ENCODE measurements around the gene STK4.

Gene STK4

DNA sequence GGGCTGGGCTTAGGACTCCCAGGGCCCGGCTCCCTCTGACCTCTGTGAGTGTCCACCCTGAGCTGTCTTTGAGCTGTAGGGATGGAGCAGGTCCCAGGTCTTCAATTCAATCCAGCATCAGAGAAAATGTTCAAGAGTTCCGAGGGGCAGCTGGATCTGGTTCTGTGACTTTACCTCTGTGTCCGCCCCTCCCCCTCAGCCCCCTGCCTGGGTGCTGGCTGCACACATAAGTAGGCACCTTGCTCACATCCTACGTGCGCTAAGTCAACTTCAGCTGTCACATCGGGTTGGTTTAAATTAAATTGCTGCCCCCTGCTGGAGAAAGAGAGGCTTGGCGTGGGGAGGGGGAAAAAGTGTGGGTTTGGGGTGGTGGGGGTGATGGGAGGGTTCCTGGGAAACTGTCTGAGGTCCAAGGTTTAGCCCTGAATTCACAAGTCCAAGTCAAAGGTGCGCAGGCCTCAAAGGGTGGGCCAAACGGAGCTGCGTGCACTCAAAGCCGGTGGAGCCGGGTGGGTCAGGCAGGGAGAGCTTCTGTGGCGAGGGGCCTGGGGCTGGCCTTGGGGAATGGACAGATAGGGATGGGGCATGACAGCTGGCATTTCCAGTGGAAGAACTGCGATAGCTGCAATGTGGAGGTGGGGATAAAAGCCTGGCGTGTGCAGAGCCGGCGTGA, 145.6 kb downstream of the STK4 start:
- H3K27ac Mint-ChIP-seq (ENCODE audit: low read depth): no peak overlapping the region
- peaks cover 13% of the 10 kb centered on the region for H3K4me1 Mint-ChIP-seq
- ATAC-seq (replicated peaks; ENCODE audit: extremely low read depth, poor library complexity, severe bottlenecking) (no peak), DNase-seq (ENCODE audit: low spot score in 2 of 2) (no peak)
- no peak overlapping the region for H3K4me3 Mint-ChIP-seq
- H3K27me3 Mint-ChIP-seq: peaks cover 13% of the 10 kb centered on the region
- no peaks in the 10 kb centered on the region for H3K9me3 Mint-ChIP-seq
- H3K36me3 Mint-ChIP-seq (ENCODE audit: insufficient read depth): peaks cover 2% of the 10 kb centered on the region

- peaks cover 18% of the 10 kb centered on the region for H3K27me3 Mint-ChIP-seq
- ATAC-seq (replicated peaks; ENCODE audit: extremely low read depth, poor library complexity, severe bottlenecking) (no peak), DNase-seq (ENCODE audit: low spot score in 2 of 2) (no peak)
- no peaks in the 10 kb centered on the region for H3K9me3 Mint-ChIP-seq
- no peak overlapping the region for H3K27ac Mint-ChIP-seq (ENCODE audit: low read depth)
- no peak overlapping the region for H3K4me3 Mint-ChIP-seq
- peaks cover 2% of the 10 kb centered on the region for H3K36me3 Mint-ChIP-seq (ENCODE audit: insufficient read depth)
- peaks cover 13% of the 10 kb centered on the region for H3K4me1 Mint-ChIP-seq
Measured at GRCh38 chr20:45112754-45113153, 146.4 kb downstream of the STK4 start.

GRCh38 chr20:45113865-45114264, 147.6 kb downstream of the STK4 start:
- Mint-ChIP-seq H3K36me3 (ENCODE audit: insufficient read depth) (peaks cover 2% of the 10 kb centered on the region), H3K4me3 (no peak overlapping the region), H3K27me3 (peaks cover 23% of the 10 kb centered on the region), H3K9me3 (no peaks in the 10 kb centered on the region), H3K4me1 (peaks cover 13% of the 10 kb centered on the region), H3K27ac (ENCODE audit: low read depth) (no peak overlapping the region)
- DNase-seq (ENCODE audit: low spot score in 2 of 2) (no peak), ATAC-seq (replicated peaks; ENCODE audit: extremely low read depth, poor library complexity, severe bottlenecking) (no peak)

DNA sequence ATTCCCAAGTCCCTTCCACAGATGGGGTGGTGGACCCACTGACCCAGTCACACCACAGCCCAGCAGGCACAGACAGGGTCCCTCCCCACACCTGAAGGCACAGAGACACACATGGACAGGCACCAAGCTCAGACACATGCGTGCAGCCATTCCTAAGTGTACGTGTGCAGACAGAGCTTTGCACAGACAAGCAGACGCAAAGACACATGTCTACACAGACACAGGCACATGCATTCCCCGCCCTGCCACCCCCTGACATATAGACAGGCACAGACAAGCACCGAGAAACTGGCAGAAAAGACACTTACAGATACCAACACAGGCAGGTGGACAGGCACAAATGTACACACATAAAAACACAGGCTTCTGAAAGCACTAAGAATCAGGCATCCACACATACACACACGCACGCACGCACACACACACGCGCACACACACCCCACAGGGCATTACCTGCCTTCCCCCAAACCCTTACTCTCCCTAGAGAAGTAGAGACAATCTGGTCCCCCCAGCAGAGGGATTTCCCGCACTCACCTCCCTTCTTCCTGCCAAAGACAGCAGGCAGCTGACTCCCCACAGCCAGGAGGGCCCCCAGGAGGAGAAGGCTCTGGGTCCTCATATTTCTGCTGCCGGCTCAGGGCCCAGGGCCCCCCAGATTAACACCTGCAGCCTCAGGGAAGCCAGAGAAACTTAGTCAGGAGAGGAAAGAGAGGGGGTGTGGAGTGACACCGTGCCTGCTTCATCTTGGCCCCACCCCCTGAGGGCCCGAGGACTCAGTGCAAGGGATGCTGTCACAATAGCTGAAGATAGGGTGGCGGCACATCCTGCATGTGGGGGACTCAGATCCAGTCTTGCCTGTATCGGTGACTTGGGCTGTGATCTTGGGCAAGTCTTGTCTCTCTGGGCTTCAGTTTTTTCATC, 148.4 kb downstream of the STK4 start, which contains the start of gene WFDC5:
TSS of gene WFDC5 (minus strand) at position 710 of the 921 bp plus-strand sequence. CDS start at position 619, 91 bp downstream.
- H3K4me3 Mint-ChIP-seq: no peak within 1 kb of the TSS
- H3K9me3 Mint-ChIP-seq: no peaks in the 10 kb centered on the region
- peaks cover 13% of the 10 kb centered on the region for H3K4me1 Mint-ChIP-seq
- peaks cover 2% of the 10 kb centered on the region for H3K36me3 Mint-ChIP-seq (ENCODE audit: insufficient read depth)
- DNase-seq (ENCODE audit: low spot score in 2 of 2) (no peak), ATAC-seq (replicated peaks; ENCODE audit: extremely low read depth, poor library complexity, severe bottlenecking) (peak; percentile 43)
- H3K27ac Mint-ChIP-seq (ENCODE audit: low read depth): no peak within 1 kb of the TSS
- peaks cover 23% of the 10 kb centered on the region for H3K27me3 Mint-ChIP-seq

DNA sequence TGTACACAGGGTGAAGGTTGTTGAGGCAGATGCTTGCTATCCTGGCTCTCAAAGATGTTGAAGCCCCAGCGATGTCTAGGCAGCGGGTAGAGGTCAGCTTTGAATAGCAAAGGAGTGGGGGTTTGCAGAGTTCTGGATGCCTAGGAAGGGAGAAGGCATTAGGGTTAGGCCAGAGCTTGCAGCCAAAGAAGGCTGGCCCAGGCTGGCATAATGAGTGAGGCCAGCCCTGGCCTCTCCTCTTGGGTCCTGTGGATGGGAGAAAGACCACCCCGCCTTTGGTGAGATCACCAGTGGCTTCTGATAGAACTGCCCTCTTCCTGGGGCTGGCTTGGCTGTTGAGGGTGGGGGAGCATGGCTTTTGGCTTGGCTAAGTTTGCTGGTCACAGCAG, 149.1 kb downstream of the STK4 start:
- ATAC-seq (replicated peaks; ENCODE audit: extremely low read depth, poor library complexity, severe bottlenecking) (no peak), DNase-seq (ENCODE audit: low spot score in 2 of 2) (no peak)
- H3K9me3 Mint-ChIP-seq: no peaks in the 10 kb centered on the region
- no peak overlapping the region for H3K4me3 Mint-ChIP-seq
- H3K27me3 Mint-ChIP-seq: peaks cover 23% of the 10 kb centered on the region
- H3K4me1 Mint-ChIP-seq: peaks cover 13% of the 10 kb centered on the region
- no peak overlapping the region for H3K27ac Mint-ChIP-seq (ENCODE audit: low read depth)
- peaks cover 2% of the 10 kb centered on the region for H3K36me3 Mint-ChIP-seq (ENCODE audit: insufficient read depth)

- ATAC-seq (replicated peaks; ENCODE audit: extremely low read depth, poor library complexity, severe bottlenecking) (no peak), DNase-seq (ENCODE audit: low spot score in 2 of 2) (no peak)
- Mint-ChIP-seq H3K27me3 (peaks cover 23% of the 10 kb centered on the region), H3K4me1 (peaks cover 13% of the 10 kb centered on the region), H3K36me3 (ENCODE audit: insufficient read depth) (peaks cover 2% of the 10 kb centered on the region), H3K9me3 (no peaks in the 10 kb centered on the region), H3K27ac (ENCODE audit: low read depth) (no peak overlapping the region), H3K4me3 (no peak overlapping the region)
Measured at GRCh38 chr20:45115829-45116228, 149.5 kb downstream of the STK4 start.

GRCh38 chr20:45117581-45117980, 151.3 kb downstream of the STK4 start:
- no peak overlapping the region for H3K4me3 Mint-ChIP-seq
- peaks cover 2% of the 10 kb centered on the region for H3K36me3 Mint-ChIP-seq (ENCODE audit: insufficient read depth)
- DNase-seq (ENCODE audit: low spot score in 2 of 2) (no peak), ATAC-seq (replicated peaks; ENCODE audit: extremely low read depth, poor library complexity, severe bottlenecking) (no peak)
- no peaks in the 10 kb centered on the region for H3K9me3 Mint-ChIP-seq
- no peak overlapping the region for H3K27ac Mint-ChIP-seq (ENCODE audit: low read depth)
- peaks cover 13% of the 10 kb centered on the region for H3K4me1 Mint-ChIP-seq
- H3K27me3 Mint-ChIP-seq: peaks cover 31% of the 10 kb centered on the region

GRCh38 chr20:45118028-45118427, 151.7 kb downstream of the STK4 start:
- H3K4me1 Mint-ChIP-seq: peaks cover 13% of the 10 kb centered on the region
- peaks cover 31% of the 10 kb centered on the region for H3K27me3 Mint-ChIP-seq
- H3K9me3 Mint-ChIP-seq: no peaks in the 10 kb centered on the region
- peaks cover 2% of the 10 kb centered on the region for H3K36me3 Mint-ChIP-seq (ENCODE audit: insufficient read depth)
- no peak overlapping the region for H3K27ac Mint-ChIP-seq (ENCODE audit: low read depth)
- DNase-seq (ENCODE audit: low spot score in 2 of 2) (no peak), ATAC-seq (replicated peaks; ENCODE audit: extremely low read depth, poor library complexity, severe bottlenecking) (no peak)
- H3K4me3 Mint-ChIP-seq: no peak overlapping the region

GRCh38 chr20:45119556-45120266, 153.4 kb downstream of the STK4 start:
- peaks cover 38% of the 10 kb centered on the region for H3K27me3 Mint-ChIP-seq
- H3K4me3 Mint-ChIP-seq: no peak overlapping the region
- H3K9me3 Mint-ChIP-seq: no peaks in the 10 kb centered on the region

DNA sequence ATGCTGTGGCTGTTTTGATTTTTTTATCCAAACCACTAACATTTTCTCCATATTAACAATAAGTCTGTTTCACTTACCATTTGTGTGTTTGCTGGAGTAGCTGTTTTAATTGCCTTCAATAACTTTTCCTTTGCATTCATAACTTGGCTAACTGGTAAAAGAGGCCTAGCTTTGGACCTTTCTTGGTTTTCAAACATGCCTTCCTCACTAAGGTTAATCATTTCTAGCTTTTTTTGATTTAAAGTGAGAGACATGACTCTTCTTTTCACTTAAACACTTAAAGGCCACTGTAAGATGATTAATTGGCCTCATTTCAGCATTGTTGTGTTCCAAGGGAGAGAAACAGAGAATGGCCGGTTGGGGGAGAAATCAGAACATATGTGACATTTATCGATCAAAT, 155.1 kb downstream of the STK4 start:
- no peaks in the 10 kb centered on the region for H3K9me3 Mint-ChIP-seq
- no peak overlapping the region for H3K4me3 Mint-ChIP-seq
- no peak overlapping the region for H3K27ac Mint-ChIP-seq (ENCODE audit: low read depth)
- peaks cover 39% of the 10 kb centered on the region for H3K27me3 Mint-ChIP-seq
- no peak for DNase-seq (ENCODE audit: low spot score in 2 of 2)
- no peaks in the 10 kb centered on the region for H3K4me1 Mint-ChIP-seq
- no peak for ATAC-seq (replicated peaks; ENCODE audit: extremely low read depth, poor library complexity, severe bottlenecking)
- H3K36me3 Mint-ChIP-seq (ENCODE audit: insufficient read depth): no peaks in the 10 kb centered on the region

More at GRCh38 chr20:45119556-45120266, 153.4 kb downstream of the STK4 start:
- ATAC-seq (replicated peaks; ENCODE audit: extremely low read depth, poor library complexity, severe bottlenecking) (no peak), DNase-seq (ENCODE audit: low spot score in 2 of 2) (no peak)
- peaks cover 2% of the 10 kb centered on the region for H3K36me3 Mint-ChIP-seq (ENCODE audit: insufficient read depth)
- no peak overlapping the region for H3K27ac Mint-ChIP-seq (ENCODE audit: low read depth)
- peaks cover 7% of the 10 kb centered on the region for H3K4me1 Mint-ChIP-seq

GRCh38 chr20:45124365-45124764, 158.1 kb downstream of the STK4 start, which contains the start of gene WFDC12:
Gene WFDC12, minus strand, starts transcription at chr20:45124465. Its CDS starts 18 bp downstream, at chr20:45124447.
- Mint-ChIP-seq H3K27me3 (peaks cover 49% of the 10 kb centered on the region), H3K4me1 (no peaks in the 10 kb centered on the region), H3K9me3 (no peaks in the 10 kb centered on the region), H3K4me3 (no peak within 1 kb of the TSS), H3K36me3 (ENCODE audit: insufficient read depth) (no peaks in the 10 kb centered on the region), H3K27ac (ENCODE audit: low read depth) (no peak within 1 kb of the TSS)
- ATAC-seq (replicated peaks; ENCODE audit: extremely low read depth, poor library complexity, severe bottlenecking) (no peak), DNase-seq (ENCODE audit: low spot score in 2 of 2) (no peak)

- no peaks in the 10 kb centered on the region for H3K9me3 Mint-ChIP-seq
- no peaks in the 10 kb centered on the region for H3K36me3 Mint-ChIP-seq (ENCODE audit: insufficient read depth)
- H3K4me3 Mint-ChIP-seq: no peak overlapping the region
- H3K27me3 Mint-ChIP-seq: peaks cover 63% of the 10 kb centered on the region
- H3K4me1 Mint-ChIP-seq: no peaks in the 10 kb centered on the region
- no peak overlapping the region for H3K27ac Mint-ChIP-seq (ENCODE audit: low read depth)
- DNase-seq (ENCODE audit: low spot score in 2 of 2) (no peak), ATAC-seq (replicated peaks; ENCODE audit: extremely low read depth, poor library complexity, severe bottlenecking) (no peak)
Measured at GRCh38 chr20:45128099-45128498, 161.8 kb downstream of the STK4 start.
